NCI-H2107 treated with DMSO at 0.1 percent for 48 hours (cell line): ENCODE data around the gene ACSF2.

ENCODE experiments used
- DNase-seq: peaks from one replicate; lab custom pipeline; 2025; ENCODE audit not compliant: unreplicated experiment; lab: John Stamatoyannopoulos, UW

The ACSF2 gene

DNA sequence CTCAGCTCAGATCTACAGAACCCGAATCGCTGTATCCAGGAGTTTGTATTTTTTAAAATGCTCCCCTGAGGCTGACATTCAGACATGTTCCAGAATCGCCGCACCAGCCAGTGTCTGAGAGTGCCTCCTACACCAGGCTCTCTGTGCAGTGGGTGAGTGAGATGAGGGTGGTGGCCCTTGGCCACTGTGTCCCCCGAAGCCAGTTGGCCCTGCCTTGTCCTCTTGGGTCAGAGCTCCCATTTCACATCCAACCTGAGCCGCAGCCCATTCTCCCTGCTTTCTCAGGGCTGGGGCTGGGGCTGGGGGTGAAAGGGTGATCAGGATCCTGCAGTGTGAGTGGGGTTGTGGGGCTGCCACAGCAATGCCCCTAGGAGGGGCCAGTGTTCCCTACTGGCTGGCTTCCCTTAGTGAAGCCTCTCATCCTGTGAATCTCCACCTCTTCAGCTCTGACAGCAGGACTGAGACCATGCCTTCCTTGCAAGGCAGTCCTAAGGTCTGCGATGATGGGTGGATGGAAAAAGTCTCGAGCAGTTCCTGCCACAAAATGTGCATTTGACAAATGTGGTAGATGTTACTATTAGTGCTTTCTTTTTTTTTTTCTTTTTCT, 69.3 kb downstream of the ACSF2 start:
- DNase-seq: no peak

DNA sequence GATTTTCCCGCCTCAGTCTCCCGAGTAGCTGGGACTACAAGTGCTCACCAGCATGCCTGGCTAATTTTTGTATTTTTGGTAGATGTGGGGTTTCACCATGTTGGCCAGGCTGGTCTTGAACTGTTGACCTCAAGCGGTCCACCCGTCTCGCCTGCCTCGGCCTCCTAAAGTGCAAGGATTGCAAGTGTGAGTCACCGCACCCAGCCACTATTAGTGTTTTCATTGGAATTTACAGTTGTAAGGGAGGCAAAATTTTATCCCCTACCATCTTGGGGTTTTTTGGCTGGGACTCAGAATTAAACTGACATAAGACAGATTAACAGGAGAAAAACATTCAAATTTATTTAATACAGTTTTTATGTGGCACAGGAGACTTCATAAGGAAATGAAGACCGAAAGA, 69.9 kb downstream of the ACSF2 start:
- DNase-seq: no peak

DNA sequence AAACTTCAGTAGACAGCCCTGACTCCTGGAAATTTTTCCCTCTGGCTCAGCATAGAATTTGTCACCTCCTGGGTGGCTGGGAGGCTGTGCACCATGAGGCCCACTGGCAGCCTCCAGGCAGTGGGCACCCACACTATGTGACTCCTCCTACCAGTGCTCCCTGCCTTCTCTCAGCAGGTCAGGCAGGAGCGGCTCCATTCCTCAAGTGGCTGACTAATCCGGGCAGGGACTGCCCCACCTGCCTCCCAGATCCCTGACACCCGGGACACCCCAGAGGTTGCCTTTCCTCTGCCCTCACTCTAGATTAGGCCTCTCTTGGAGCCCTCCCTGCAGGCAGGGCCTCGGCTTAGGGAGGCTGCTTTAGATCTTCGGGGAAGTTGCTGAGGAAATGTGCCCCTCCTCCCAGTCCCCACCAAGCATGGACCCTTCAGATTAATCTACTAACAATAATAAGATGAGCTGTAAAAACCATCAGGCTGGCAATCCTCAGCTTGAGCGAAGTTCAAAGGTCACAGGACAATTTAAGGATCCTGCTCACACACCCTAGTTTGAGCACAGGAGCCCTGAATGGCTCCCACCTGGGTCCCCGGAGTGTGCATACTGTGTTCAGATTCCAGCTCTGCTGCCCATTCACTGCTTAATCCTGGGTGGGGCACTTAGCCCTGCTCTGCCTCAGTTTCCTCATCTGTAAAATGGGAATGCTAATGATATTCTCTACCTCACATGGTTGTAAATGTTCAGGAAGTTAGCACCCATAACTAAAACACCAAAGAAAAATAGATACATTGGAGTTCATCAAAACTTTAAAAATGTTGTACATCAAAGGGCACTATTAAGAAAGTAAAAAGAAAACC, 72.2 kb downstream of the ACSF2 start:
- DNase-seq: no peak

DNA sequence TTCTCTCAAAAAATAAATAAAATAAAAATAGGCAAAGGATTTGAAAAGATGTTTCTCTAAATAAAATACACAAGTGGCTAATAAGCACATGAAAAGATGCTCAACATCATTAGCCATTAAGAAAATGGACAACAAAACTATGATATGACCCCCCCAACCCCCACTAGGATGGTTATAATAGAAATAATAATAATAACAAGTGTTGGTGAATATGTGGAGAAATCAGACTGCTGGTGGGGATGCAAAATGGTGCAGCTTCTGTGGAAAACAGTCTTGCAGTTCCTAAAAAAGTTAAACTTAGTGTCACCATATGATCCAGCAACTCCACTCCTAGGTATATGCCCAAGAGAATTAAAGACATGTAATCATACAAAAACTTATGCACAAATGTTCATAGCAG, 73.3 kb downstream of the ACSF2 start:
- no peak for DNase-seq

DNA sequence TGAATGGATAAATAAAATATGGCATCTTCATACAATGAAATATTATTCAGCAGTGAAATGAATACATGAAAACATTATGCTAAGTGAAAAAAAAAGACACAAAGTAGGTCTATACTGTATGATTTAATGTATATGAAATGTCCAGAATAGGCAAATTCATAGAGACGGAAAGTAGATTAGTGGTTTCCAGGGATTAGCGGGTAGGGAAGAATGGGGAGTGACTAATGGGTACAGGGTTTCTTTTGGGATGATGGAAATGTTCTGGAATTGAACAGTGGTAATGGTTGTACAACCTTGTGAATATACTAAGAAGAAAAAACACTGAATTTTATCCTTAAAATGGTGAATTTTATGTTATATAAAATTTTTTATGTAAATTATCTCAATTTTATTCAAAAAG, 73.7 kb downstream of the ACSF2 start:
- no peak for DNase-seq

DNA sequence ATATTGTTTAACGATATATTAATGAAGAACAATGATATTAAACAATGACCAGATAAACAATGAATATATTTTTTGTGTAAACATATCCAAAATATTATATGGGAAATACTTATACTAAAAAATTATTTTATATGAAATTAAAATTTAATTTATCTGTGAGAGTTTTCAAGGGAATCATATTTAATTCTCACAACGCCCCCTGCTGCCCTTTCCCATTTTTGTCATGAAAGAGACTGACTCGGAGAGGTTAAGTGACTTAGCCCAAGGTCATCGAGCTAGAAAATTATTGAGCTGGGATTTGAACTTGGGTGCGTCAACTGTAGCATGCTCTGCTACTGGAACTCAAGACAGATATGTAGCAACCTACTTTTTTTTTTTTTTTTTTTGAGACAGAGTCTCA, 75.0 kb downstream of the ACSF2 start:
- DNase-seq: no peak

DNA sequence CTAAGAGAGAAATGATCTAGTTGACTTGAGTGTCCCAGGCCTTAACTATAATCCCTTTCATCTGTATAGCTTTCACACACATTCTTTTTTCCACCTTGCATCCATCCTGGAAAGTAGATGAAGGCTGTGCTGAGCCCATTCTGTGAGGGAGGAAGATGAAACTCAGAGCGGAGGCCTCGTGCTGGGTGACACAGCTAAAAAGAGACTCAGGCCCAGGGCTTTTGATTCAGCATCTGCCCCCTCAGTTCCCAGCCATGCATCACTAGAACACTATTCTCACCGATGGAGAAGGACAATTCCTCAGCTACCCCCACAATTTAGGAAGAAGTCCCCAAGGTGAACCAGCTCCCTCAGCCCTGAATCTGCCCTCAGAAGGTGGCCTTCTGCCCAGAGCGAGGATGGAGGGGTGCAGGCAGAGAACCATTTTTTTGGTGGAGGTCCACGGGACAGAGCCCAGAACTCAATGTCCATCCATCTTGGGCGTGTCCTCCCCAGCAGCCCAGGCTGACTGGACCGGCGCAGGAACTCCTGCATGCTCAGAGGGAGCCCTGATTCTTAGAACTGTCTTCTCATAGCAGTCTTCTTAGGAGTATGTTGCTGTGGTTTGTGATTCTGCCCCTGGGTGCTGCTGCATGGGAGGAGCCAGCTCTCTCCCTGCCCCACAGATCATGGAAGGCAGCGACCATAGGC, 76.4 kb downstream of the ACSF2 start:
- DNase-seq: no peak

DNA sequence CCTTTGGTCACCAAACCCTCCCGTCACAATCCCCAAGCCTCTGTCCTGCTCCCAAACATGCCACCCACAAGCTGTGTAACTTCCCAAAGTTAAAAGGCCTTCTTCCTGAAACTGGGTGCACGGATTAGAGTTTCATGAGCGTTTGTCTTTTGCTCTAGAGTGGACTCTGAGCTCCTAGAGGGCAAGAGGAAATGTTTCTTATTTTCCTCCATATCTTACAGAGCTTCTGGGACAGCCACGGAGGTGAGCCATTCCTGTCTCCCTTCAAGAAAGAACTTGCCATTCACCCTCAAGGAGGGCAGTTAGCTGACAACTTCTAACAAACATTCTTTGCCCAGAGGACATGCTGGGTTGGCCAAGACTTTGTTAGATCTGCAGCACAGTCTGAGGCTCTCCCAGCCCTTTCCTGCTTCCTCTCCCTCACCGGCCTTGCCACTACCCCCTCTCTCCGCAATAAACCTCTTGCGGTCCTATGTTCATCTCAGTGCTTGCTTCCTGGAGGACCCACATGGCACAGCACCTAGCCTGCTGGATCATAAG, 79.6 kb downstream of the ACSF2 start:
- no peak for DNase-seq

DNA sequence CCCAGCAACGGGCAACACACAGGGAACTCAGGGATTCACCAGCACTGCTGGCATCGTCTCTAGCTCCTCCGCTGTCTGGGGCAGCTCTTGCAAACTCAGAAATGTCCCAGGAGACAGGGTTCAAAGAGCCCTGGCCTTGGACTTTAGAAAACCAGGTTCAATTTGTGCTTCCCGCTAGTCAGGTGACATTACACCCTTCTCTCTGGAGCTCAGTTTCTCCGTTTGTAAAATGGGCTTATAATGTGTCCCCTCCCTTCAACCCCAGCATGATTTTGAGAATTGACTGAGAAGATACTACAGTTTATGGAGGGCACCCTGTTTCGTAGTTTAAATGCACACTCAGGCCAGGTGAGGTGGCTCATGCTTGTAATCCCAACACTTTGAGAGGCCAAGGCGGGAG, 80.3 kb downstream of the ACSF2 start:
- no peak for DNase-seq

DNA sequence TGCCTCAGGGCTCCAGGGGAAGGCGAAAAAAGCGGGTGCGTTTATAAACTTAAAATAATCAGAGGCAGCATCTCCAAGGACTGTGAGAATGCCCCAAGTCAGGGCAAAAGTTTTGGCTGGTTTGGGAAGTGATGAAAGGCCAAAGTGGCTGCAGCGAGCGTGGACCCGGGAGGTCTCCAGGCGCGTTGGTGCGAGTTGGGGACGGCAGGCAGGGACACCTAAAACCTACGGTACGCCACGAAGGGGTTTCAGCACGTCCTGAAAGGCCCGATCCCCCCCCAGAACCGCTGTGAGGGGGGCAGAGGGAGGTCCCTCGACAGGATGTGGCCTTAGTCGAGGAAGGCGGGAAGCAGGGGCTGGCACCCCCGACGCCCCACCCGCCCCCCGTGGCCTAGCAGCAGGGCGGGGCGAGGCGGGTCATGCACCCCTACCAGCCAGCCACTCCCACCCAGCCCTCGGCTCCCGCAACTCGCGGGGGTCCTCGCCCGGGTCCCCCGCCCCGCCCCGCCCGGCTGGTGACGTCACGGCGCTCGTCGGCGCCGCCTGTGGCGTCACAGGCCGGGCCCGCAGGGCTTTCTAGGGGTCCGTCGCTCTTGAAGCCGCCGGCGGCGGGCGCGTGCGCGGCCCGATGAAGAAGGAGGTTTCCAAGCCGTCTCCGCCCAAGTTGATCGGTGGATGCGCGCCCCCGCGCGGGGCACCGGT, 82.0 kb downstream of the ACSF2 start, which contains the start of gene MYCBPAP:
MYCBPAP (plus strand) TSS at position 569 of the 702 bp plus-strand sequence. CDS start 236 bp downstream, outside the sequence.
- DNase-seq: no peak

DNA sequence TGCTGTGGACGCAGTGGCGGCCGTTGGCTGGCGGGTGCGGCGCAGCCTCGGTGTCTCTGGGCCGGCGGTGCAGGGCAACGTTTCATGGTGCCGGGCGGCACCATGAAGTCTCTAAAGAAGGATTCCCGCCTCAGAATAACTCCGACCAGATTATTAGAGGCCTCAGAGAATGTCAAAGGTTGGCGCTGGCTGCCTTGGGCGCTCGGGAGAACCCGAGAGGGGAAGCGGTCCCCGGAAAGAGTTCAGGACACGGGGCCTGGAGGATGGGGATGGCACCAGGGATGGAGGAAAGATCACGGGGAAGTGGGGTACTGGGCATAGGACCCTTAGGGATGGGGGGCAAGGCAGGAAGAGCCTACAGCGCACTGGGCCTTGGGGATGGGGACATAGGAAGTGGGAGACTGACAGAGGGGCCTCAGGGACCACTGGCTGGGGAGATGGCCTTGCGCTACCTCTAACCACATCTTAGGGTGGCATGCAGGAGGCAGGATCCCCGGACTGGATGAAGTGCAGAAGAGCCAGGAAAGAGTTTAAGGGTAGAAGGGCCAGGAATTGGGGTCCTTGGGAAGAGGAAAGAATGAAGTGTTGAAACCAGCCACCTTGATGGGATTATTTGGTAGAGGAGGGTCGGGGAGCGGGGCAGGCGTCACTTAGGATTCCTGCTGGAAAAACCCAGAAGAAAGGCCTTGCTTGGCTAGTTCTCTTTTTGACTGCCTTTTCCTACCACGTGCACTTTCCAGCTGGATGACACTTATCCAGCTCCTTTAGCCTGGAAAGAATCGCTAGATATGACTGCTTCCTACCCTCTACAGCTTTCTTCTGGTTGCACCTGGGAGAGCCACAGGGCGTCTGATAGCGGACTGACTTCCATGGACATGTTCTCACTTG, 82.8 kb downstream of the ACSF2 start:
- DNase-seq: no peak

DNA sequence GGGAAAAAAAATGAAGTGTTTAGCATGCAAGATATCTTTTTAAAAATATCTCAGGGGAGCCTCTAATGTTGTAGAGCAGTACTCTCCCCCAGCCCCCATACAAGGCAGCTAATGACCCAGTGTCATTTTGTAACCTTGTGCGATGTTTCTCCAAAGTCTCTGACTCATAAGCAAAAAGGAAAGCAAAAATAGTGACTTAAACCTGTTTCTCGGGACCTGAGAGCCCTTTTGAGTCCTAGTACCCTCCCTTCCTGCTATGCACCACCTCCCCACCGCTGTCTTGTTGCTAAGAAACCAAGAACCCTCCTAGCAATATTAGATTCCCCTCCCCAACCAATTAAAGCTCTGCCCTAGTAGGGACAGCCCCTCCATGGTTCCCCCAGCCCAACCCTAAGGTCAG, 85.0 kb downstream of the ACSF2 start:
- no peak for DNase-seq

DNA sequence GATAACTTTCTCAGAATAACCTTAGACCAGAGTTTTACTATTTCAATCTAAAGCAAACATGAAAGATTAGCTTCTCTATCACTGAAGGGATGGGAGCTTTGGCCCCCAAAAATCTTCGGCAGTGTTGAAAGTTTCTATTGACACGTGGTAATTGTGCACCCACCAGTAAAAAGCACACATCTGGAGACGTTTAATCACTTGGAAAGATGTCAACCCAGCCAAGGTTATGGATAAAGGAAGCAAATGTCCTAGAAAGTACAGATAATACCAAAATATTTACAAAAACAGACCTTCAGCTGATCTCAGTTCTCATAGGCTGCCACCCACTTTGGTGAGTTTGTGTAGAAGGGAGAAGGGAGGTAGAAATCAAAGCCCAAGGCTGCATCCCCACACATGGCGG, 87.5 kb downstream of the ACSF2 start:
- DNase-seq: no peak

DNA sequence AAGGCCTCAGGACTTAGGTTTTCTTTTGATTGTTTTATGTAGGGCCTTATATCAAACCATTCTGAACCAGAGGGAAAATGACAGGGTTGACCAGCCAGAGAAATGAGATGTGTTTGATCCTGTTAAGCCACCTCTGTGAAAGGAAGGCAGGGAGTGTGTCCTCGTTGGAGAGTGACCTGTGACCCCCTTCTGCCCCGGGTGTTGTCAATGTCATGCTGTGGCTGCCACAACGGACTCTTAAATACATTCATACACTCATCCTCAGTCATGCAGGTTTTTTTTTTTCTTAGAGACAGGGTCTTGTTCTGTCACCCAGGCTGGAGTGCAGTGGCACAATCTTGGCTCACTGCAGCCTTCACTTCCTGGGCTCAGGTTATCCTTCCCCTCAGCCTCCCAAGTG, 88.4 kb downstream of the ACSF2 start:
- no peak for DNase-seq

DNA sequence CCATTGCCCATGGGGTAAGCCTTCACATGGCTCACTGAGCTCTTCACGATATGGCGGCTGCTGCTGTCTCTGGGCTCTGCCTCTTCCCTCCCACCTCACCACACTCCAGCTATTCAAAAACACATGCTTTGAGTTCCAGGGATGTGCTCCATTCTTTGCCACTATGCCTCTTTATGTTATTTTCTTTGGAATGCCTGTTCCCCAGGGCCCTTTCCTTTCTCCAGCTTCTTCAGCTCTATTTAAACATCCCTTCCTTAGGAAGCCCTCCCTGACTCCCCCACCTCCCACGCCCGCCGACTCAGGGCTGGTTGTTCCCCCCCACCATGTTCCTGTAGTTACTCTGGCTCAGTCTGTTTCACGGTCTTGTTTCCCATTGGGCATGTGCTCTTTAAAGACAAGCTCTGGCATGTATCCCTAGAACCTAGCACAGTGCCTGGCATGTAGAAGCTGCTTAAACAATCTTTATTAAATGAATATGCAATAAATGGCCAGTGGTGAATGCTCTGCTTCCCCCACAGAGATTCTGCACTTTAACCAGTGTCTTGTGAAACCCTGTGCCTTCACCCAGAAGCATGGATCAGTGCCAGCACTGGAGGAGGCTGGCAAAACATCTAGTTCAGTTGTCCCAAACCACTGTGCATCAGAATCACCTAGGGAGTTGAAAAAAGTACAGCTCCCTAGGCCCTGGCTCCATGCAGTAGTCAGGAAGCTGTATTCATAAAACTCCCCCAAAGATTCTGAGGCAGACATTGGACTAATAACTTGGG, 89.1 kb downstream of the ACSF2 start:
- DNase-seq: no peak

DNA sequence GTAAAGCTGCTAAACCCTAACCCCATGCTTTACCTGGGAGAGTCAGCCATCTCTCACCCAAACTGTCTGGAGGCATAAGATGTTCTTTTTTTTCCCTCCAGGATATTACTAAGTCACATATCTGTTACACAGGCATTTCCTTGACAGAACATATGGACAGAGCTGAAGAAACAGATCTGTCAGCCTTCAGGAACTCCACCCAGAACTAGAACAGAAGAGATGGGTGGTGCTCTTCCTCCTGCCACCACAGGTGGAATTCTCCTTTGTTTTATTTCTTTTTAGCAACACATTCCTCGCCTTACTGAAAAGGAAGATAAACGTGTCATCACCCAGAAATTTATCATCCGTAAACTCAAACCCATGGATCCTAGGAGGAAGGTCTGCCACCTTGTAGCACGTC, 91.0 kb downstream of the ACSF2 start:
- DNase-seq: no peak

DNA sequence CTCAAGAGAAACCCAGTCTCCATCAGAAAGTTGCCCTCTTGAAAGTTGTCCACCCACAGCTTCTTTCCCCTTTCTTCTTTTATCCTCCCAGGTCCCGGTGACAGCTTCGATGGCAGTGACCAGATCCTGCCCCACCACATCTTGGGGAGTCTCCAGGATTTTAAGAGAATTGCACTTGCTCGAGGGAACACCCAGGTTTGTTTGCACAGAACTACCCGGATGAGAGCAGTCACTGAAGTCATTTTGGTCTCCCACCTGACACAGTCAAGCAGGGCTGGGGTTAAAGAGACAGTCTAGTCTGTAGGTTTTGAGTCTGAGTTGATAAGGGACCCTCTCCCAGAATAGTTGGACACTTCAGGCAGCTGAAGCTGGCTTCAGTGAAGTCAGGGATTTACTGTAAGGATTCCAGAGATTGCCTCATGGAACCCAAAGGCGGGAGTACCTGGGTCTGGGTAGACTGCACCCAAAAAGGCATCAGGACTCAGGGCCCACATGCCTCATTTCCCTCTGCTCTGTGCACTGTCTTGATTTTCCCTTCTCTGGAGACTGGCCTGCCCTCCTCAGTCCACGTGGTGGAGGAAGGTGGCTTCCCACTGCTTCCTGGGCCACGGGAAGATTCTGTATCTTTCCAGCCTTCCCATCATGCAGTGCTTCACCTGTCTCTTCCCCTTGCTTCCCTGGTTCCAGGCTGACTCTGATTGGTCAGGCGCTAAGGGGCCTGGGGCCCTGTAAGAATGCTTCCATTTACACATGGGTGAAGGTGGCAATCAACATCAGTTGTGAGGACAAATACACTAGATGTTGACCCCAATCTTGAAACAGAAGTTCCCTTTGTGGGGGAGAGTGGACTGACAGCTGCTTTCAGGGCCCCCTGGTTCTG, 91.7 kb downstream of the ACSF2 start:
- no peak for DNase-seq

DNA sequence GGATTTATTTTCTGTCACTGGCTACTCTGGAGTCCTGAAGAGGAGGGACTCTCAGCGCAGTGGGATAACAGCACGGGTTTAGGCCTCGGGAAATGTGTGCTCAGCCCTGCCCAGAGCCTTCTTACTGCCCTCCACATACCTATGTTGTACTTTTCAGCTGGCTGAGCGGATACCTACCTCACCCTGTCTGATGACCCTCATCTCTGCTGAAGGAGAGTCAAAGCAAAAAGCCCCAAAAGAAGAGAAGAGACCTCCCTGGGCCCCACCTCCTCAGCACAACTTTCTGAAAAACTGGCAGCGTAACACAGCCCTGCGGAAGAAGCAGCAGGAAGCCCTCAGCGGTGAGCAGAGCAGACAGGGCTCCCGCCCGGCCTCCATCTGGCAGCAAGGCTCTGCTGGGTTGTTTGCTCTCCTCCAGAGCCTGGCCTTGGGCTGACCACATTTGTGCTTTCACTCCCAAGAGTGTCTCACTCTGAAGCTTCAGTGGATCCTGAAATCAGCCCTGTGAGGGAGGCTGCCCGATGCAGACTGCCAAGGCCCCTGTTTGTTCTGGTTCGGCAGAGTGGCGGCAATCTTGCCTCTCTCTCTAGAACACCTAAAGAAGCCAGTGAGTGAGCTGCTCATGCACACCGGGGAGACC, 92.5 kb downstream of the ACSF2 start:
- no peak for DNase-seq
